Measurements from ENCODE around the gene DAB1.
"Not testable (repeated sequence)": the region's sequence is repeated elsewhere in the genome, so short reads cannot be mapped to it uniquely, and the experiment has no call there.

Gene DAB1

GRCh38 chr1:57357462-57357861 is 66.4 kb downstream of the DAB1 start:
- no peak for DNase-seq

GRCh38 chr1:57353654-57354053 is 70.2 kb downstream of the DAB1 start:
- DNase-seq, result no peak

GRCh38 chr1:57350610-57351009 is 73.2 kb downstream of the DAB1 start:
- no peak for DNase-seq

- DNase-seq, result no peak
Observed at GRCh38 chr1:57348921-57349320, 74.9 kb downstream of the DAB1 start.

GRCh38 chr1:57345916-57346315 is 77.9 kb downstream of the DAB1 start:
- DNase-seq, result no peak

GRCh38 chr1:57344265-57344664 is 79.6 kb downstream of the DAB1 start:
- DNase-seq, result no peak

GRCh38 chr1:57343298-57343915 is 80.5 kb downstream of the DAB1 start:
- not testable (repeated sequence) for DNase-seq

GRCh38 chr1:57341721-57342120 is 82.1 kb downstream of the DAB1 start:
- no peak for DNase-seq

- DNase-seq, result no peak
Observed at GRCh38 chr1:57340334-57341070, 83.4 kb downstream of the DAB1 start.

GRCh38 chr1:57337623-57338022 is 86.2 kb downstream of the DAB1 start:
- DNase-seq, result no peak

- DNase-seq, result no peak
Observed at GRCh38 chr1:57336793-57337192, 87.1 kb downstream of the DAB1 start.

- no peak for DNase-seq
Observed at GRCh38 chr1:57331620-57332019, 92.2 kb downstream of the DAB1 start.

- DNase-seq, result no peak
Observed at GRCh38 chr1:57329937-57330336, 93.9 kb downstream of the DAB1 start.

GRCh38 chr1:57329001-57329527 is 94.8 kb downstream of the DAB1 start:
- no peak for DNase-seq

GRCh38 chr1:57327946-57328345 is 95.9 kb downstream of the DAB1 start:
- no peak for DNase-seq

- no peak for DNase-seq
Observed at GRCh38 chr1:57327336-57327735, 96.5 kb downstream of the DAB1 start.

GRCh38 chr1:57325536-57325935 is 98.3 kb downstream of the DAB1 start:
- DNase-seq, result no peak

- DNase-seq, result no peak
Observed at GRCh38 chr1:57325117-57325516, 98.7 kb downstream of the DAB1 start.

- no peak for DNase-seq
Observed at GRCh38 chr1:57324388-57324787, 99.5 kb downstream of the DAB1 start.

GRCh38 chr1:57321776-57322175 is 102.1 kb downstream of the DAB1 start:
- DNase-seq, result no peak

GRCh38 chr1:57319791-57320190 is 104.1 kb downstream of the DAB1 start:
- DNase-seq, result no peak

- no peak for DNase-seq
Observed at GRCh38 chr1:57319165-57319564, 104.7 kb downstream of the DAB1 start.

- no peak for DNase-seq
Observed at GRCh38 chr1:57316861-57317260, 107.0 kb downstream of the DAB1 start.

- DNase-seq, result no peak
Observed at GRCh38 chr1:57316291-57316690, 107.6 kb downstream of the DAB1 start.

GRCh38 chr1:57312869-57313268 is 111.0 kb downstream of the DAB1 start:
- DNase-seq, result no peak
